Activated CD4-positive, alpha-beta T cell treated with anti-CD3 and anti-CD28 coated beads, Interleukin-2, amount 10 ng/mL, durations not matched to agents 7 days and 5 days (primary cell): Measurements from ENCODE around the gene PTCRA. TPM values are rescaled to one million over a fixed set of nuclear protein-coding genes. Genes with fewer than 3 reads are reported as not detected.
"Not testable (repeated sequence)": the region's sequence is repeated elsewhere in the genome, so short reads cannot be mapped to it uniquely, and the experiment has no call there.

Source experiments
- CTCF ChIA-PET: fragments of 350-600 bp; sonication (Branson Sonifier 250); formaldehyde crosslinking; loops from one replicate; lab custom pipeline; 2021; ENCODE audit warnings: antibody characterized with exemption; lab: Charles Lee
- POLR2A ChIA-PET: fragments of 350-600 bp; sonication (Branson Sonifier 250); formaldehyde crosslinking; loops from one replicate; lab custom pipeline; 2021; ENCODE audit warnings: antibody characterized with exemption; lab: Charles Lee
- DNase-seq: peaks from one replicate; pipeline ENCODE4 v3.0.0-alpha.2; 2020
- H3K27ac Mint-ChIP-seq: one replicate; pipeline ENCODE4 v1.8.0; 2021; ENCODE audit warnings: mild to moderate bottlenecking, moderate library complexity, mixed read lengths
- H3K27me3 Mint-ChIP-seq: one replicate; pipeline ENCODE4 v1.8.0; 2021; ENCODE audit warnings: mixed read lengths
- H3K36me3 Mint-ChIP-seq: one replicate; pipeline ENCODE4 v1.8.0; 2021; ENCODE audit warnings: low read depth, mixed read lengths
- H3K4me1 Mint-ChIP-seq: one replicate; pipeline ENCODE4 v1.8.0; 2021; ENCODE audit warnings: mixed read lengths
- H3K4me3 Mint-ChIP-seq: one replicate; pipeline ENCODE4 v1.8.0; 2021; ENCODE audit warnings: mild to moderate bottlenecking, moderate library complexity, mixed read lengths
- H3K9me3 Mint-ChIP-seq: one replicate; pipeline ENCODE4 v1.8.0; 2021; ENCODE audit warnings: mixed read lengths
- total RNA-seq, 2 experiments: library from RNA; stranded (reverse); gene quantifications; one replicate each; pipeline ENCODE4 v1.2.3, GENCODE V29; 2021

The PTCRA gene
- total RNA-seq, 2 experiments from 2014 or later: not detected

GRCh38 chr6:42937548-42938427 is 21.9 kb downstream of the PTCRA start:
- peaks cover 43% of the 10 kb centered on the region for H3K36me3 Mint-ChIP-seq
- POLR2A ChIA-PET: interaction anchor here (0.6 kb wide), 1 partner anchor 144 kb away, joined by 3 read pairs; no protein-coding TSS in a partner anchor

GRCh38 chr6:42938428-42938796 is 22.6 kb downstream of the PTCRA start:
- no peaks in the 10 kb centered on the region for H3K9me3 Mint-ChIP-seq
- no peak overlapping the region for H3K27ac Mint-ChIP-seq
- no peaks in the 10 kb centered on the region for H3K27me3 Mint-ChIP-seq
- no peak for DNase-seq
- CTCF ChIA-PET: interaction anchor here (0.7 kb wide), 1 partner anchor 8 kb away, joined by 3 read pairs; no protein-coding TSS in a partner anchor
- H3K4me3 Mint-ChIP-seq: no peak overlapping the region
- POLR2A ChIA-PET: no interaction called here
- peaks cover 41% of the 10 kb centered on the region for H3K36me3 Mint-ChIP-seq
- peaks cover 7% of the 10 kb centered on the region for H3K4me1 Mint-ChIP-seq

More at GRCh38 chr6:42937548-42938427, 21.9 kb downstream of the PTCRA start:
- Mint-ChIP-seq H3K27ac (no peak overlapping the region), H3K9me3 (no peaks in the 10 kb centered on the region), H3K4me1 (peaks cover 13% of the 10 kb centered on the region), H3K27me3 (no peaks in the 10 kb centered on the region), H3K4me3 (no peak overlapping the region)
- no peak for DNase-seq
- CTCF ChIA-PET: interaction anchor here (0.6 to 0.7 kb wide), 3 partner anchors 59 to 371 kb away, joined by 3 to 4 read pairs (median 3); partner anchors contain the start of gene CRIP3

GRCh38 chr6:42938987-42939809 is 23.3 kb downstream of the PTCRA start:
- ChIA-PET POLR2A (no interaction called here), CTCF (interaction anchor here (0.7 to 1.3 kb wide), 2 partner anchors 9 to 21 kb away, joined by 3 to 4 read pairs; no protein-coding TSS in a partner anchor)
- Mint-ChIP-seq H3K27ac (peak overlapping the region; percentile 13), H3K4me3 (no peak overlapping the region), H3K4me1 (peaks cover 3% of the 10 kb centered on the region), H3K9me3 (no peaks in the 10 kb centered on the region), H3K36me3 (peaks cover 40% of the 10 kb centered on the region), H3K27me3 (no peaks in the 10 kb centered on the region)
- DNase-seq: no peak

GRCh38 chr6:42939810-42940167 is 23.9 kb downstream of the PTCRA start:
- POLR2A ChIA-PET: no interaction called here
- Mint-ChIP-seq H3K27me3 (no peaks in the 10 kb centered on the region), H3K27ac (no peak overlapping the region), H3K9me3 (no peaks in the 10 kb centered on the region), H3K4me1 (no peaks in the 10 kb centered on the region), H3K4me3 (no peak overlapping the region), H3K36me3 (peaks cover 39% of the 10 kb centered on the region)
- no peak for DNase-seq
- CTCF ChIA-PET: interaction anchor here (1.3 kb wide), 1 partner anchor 20 kb away, joined by 4 read pairs; no protein-coding TSS in a partner anchor

GRCh38 chr6:42940493-42941045 is 24.7 kb downstream of the PTCRA start:
- DNase-seq: no peak
- H3K27ac Mint-ChIP-seq: no peak overlapping the region
- H3K4me1 Mint-ChIP-seq: no peaks in the 10 kb centered on the region
- H3K4me3 Mint-ChIP-seq: no peak overlapping the region
- CTCF ChIA-PET: interaction anchor here (0.5 to 1.3 kb wide), 4 partner anchors 19 to 57 kb away, joined by 3 to 4 read pairs (median 4); no protein-coding TSS in a partner anchor
- no peaks in the 10 kb centered on the region for H3K27me3 Mint-ChIP-seq
- H3K9me3 Mint-ChIP-seq: no peaks in the 10 kb centered on the region
- peaks cover 37% of the 10 kb centered on the region for H3K36me3 Mint-ChIP-seq
- POLR2A ChIA-PET: no interaction called here

GRCh38 chr6:42941356-42941755 is 25.5 kb downstream of the PTCRA start:
- DNase-seq, POLR2A ChIA-PET, H3K27ac Mint-ChIP-seq, H3K9me3 Mint-ChIP-seq, H3K4me1 Mint-ChIP-seq, H3K27me3 Mint-ChIP-seq, H3K4me3 Mint-ChIP-seq: not testable (repeated sequence)
- peaks cover 30% of the 10 kb centered on the region for H3K36me3 Mint-ChIP-seq
- CTCF ChIA-PET: interaction anchor here (0.5 kb wide), 1 partner anchor 23 kb away, joined by 3 read pairs; no protein-coding TSS in a partner anchor

- Mint-ChIP-seq H3K27me3 (no peaks in the 10 kb centered on the region), H3K4me1 (no peaks in the 10 kb centered on the region), H3K27ac (no peak overlapping the region), H3K4me3 (no peak overlapping the region), H3K36me3 (peaks cover 25% of the 10 kb centered on the region), H3K9me3 (no peaks in the 10 kb centered on the region)
- ChIA-PET POLR2A (no interaction called here), CTCF (no interaction called here)
- no peak for DNase-seq
Measured at GRCh38 chr6:42942444-42942843, 26.6 kb downstream of the PTCRA start.

GRCh38 chr6:42947950-42948349 is 32.1 kb downstream of the PTCRA start:
- no peak for DNase-seq
- ChIA-PET POLR2A (no interaction called here), CTCF (no interaction called here)
- H3K4me3 Mint-ChIP-seq: no peak overlapping the region
- no peaks in the 10 kb centered on the region for H3K9me3 Mint-ChIP-seq
- no peak overlapping the region for H3K27ac Mint-ChIP-seq
- no peaks in the 10 kb centered on the region for H3K4me1 Mint-ChIP-seq
- peaks cover 13% of the 10 kb centered on the region for H3K36me3 Mint-ChIP-seq
- no peaks in the 10 kb centered on the region for H3K27me3 Mint-ChIP-seq

GRCh38 chr6:42952389-42952788 is 36.5 kb downstream of the PTCRA start:
- no peaks in the 10 kb centered on the region for H3K27me3 Mint-ChIP-seq
- no peaks in the 10 kb centered on the region for H3K9me3 Mint-ChIP-seq
- H3K27ac Mint-ChIP-seq: no peak overlapping the region
- CTCF ChIA-PET: interaction anchor here (0.7 to 1.2 kb wide), 3 partner anchors 28 to 279 kb away, joined by 3 to 5 read pairs (median 3); no protein-coding TSS in a partner anchor
- peaks cover 4% of the 10 kb centered on the region for H3K36me3 Mint-ChIP-seq
- no peak for DNase-seq
- POLR2A ChIA-PET: no interaction called here
- H3K4me1 Mint-ChIP-seq: no peaks in the 10 kb centered on the region
- no peak overlapping the region for H3K4me3 Mint-ChIP-seq

GRCh38 chr6:42954405-42954804 is 38.6 kb downstream of the PTCRA start:
- H3K9me3 Mint-ChIP-seq, H3K36me3 Mint-ChIP-seq, POLR2A ChIA-PET, CTCF ChIA-PET, DNase-seq, H3K27me3 Mint-ChIP-seq, H3K4me3 Mint-ChIP-seq, H3K4me1 Mint-ChIP-seq, H3K27ac Mint-ChIP-seq: not testable (repeated sequence)

GRCh38 chr6:42958125-42958524 is 42.3 kb downstream of the PTCRA start:
- POLR2A ChIA-PET: no interaction called here
- no peak overlapping the region for H3K27ac Mint-ChIP-seq
- no peak overlapping the region for H3K4me3 Mint-ChIP-seq
- H3K27me3 Mint-ChIP-seq: peaks cover 4% of the 10 kb centered on the region
- peaks cover 3% of the 10 kb centered on the region for H3K36me3 Mint-ChIP-seq
- peaks cover 10% of the 10 kb centered on the region for H3K4me1 Mint-ChIP-seq
- DNase-seq: no peak
- CTCF ChIA-PET: interaction anchor here (0.7 kb wide), 1 partner anchor 45 kb away, joined by 3 read pairs; no protein-coding TSS in a partner anchor
- H3K9me3 Mint-ChIP-seq: no peaks in the 10 kb centered on the region

- ChIA-PET CTCF (interaction anchor here (0.6 to 2.0 kb wide), 4 partner anchors 9 to 20 kb away, joined by 4 to 7 read pairs (median 4); no protein-coding TSS in a partner anchor), POLR2A (no interaction called here)
- DNase-seq: no peak
- peaks cover 7% of the 10 kb centered on the region for H3K36me3 Mint-ChIP-seq
- H3K27ac Mint-ChIP-seq: no peak overlapping the region
- H3K4me3 Mint-ChIP-seq: peak overlapping the region; percentile 40
- H3K4me1 Mint-ChIP-seq: peaks cover 10% of the 10 kb centered on the region
- H3K9me3 Mint-ChIP-seq: no peaks in the 10 kb centered on the region
- H3K27me3 Mint-ChIP-seq: peaks cover 4% of the 10 kb centered on the region
Measured at GRCh38 chr6:42959917-42960242, 44.0 kb downstream of the PTCRA start.
